ENCODE measurements around the gene P2RY8.

The P2RY8 gene

DNA sequence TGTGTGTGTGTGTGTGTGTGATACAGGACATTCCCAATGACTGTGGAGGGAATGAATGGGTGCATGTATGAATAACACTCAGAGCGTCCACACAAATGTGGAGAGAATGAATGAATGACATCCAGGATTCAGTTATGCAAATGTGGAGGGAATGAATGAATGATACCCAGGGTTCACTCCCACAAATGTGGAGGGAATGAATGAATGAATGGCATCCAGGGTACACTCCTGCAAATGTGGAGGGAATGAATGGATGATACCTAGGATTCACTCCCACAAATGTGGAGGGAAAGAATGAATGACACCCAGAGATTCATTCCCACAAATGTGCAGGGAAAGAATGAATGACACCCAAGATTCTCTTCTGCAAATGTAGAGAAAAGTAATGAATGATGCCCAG is 48.2 kb downstream of the P2RY8 start:
- in situ Hi-C loops (cut with MboI; ENCODE audit: low sequenced_read_pairs, unreplicated experiment): no loop called here
- TF ChIP-seq, protein P1, sequence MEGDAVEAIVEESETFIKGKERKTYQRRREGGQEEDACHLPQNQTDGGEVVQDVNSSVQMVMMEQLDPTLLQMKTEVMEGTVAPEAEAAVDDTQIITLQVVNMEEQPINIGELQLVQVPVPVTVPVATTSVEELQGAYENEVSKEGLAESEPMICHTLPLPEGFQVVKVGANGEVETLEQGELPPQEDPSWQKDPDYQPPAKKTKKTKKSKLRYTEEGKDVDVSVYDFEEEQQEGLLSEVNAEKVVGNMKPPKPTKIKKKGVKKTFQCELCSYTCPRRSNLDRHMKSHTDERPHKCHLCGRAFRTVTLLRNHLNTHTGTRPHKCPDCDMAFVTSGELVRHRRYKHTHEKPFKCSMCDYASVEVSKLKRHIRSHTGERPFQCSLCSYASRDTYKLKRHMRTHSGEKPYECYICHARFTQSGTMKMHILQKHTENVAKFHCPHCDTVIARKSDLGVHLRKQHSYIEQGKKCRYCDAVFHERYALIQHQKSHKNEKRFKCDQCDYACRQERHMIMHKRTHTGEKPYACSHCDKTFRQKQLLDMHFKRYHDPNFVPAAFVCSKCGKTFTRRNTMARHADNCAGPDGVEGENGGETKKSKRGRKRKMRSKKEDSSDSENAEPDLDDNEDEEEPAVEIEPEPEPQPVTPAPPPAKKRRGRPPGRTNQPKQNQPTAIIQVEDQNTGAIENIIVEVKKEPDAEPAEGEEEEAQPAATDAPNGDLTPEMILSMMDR (IDR thresholded peaks at IDR 0.05; ENCODE audit: borderline replicate concordance, control extremely low read depth, extremely low read depth, insufficient read depth, missing control alignments): no peak
- DNase-seq (ENCODE audit: low spot score): no peak

DNA sequence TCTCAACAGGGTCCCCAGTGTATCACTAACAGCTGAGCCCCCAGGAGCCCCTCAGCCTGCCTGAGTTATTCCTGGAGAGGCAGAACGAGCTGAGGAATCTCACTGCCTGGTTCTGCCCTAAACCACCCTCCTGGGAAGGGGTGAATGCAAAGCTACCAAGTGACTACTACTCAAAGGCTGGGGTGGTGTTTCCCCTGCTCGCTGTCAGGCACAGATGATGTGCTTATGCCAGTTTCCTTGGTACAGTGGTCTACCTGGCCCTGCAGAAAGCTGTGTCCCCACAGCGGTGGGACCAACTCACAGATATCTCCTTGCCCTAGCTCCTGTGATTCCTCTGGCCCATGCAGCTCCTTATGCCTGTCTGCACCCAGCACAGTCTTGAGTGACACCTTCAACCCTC is 48.8 kb downstream of the P2RY8 start:
- DNase-seq (ENCODE audit: low spot score): no peak
- TF ChIP-seq, protein P1 (IDR thresholded peaks at IDR 0.05; ENCODE audit: borderline replicate concordance, control extremely low read depth, extremely low read depth, insufficient read depth, missing control alignments): no peak
- in situ Hi-C loops (cut with MboI; ENCODE audit: low sequenced_read_pairs, unreplicated experiment): no loop called here

DNA sequence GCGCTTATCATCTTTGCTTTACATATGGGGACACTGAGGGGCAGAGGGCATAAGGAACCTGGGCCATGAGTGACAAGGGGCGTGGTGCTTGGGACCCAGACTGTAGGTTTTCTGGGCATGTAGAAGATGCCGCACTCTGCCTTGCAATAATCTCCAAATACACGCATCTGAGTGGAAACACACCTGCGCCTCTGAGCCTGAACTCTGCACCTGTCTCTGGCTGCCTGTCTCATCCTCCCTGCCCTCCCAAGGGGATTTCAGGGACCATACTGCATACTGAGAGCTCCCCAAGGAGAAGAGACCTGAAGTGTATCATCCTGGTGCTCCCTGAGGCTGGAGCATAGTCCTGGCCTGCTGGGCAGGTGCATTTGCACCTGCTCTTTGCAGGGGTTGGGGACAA is 49.6 kb downstream of the P2RY8 start:
- DNase-seq (ENCODE audit: low spot score): no peak
- in situ Hi-C loops (cut with MboI; ENCODE audit: low sequenced_read_pairs, unreplicated experiment): no loop called here
- TF ChIP-seq, protein P1 (IDR thresholded peaks at IDR 0.05; ENCODE audit: borderline replicate concordance, control extremely low read depth, extremely low read depth, insufficient read depth, missing control alignments): no peak

DNA sequence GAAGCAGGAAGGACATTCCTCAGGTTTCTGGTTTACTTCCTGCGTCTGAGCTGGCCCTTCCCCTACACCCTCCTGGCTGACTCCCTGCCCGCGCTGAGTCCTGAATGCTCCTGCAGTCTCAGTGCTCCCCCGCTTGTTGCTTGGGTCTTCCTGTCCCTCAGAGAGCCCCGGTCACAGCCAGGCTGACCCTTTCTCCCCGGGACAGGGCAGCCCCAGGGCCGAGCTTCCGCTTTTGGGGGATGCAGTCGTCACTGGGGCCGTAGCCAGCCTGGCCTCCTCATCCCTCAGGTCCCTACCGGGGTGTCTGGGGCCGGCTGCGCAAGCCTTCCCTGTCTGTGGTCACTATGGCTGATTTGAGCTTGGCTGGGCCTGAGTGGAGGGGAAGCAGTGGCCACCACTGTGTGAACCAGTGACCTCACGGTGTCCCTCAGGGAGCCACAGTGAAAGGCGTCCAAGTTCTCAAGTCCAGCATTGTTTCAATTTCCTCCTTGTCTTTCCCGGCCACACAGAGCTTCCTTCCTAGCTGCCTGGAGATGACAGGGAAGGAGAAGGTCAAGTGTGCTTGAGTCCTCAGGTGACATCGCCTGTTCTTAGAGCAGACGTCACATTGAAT is 50.1 kb downstream of the P2RY8 start:
- TF ChIP-seq, protein P1 (IDR thresholded peaks at IDR 0.05; ENCODE audit: borderline replicate concordance, control extremely low read depth, extremely low read depth, insufficient read depth, missing control alignments): no peak
- in situ Hi-C loops (cut with MboI; ENCODE audit: low sequenced_read_pairs, unreplicated experiment): no loop called here
- no peak for DNase-seq (ENCODE audit: low spot score)

DNA sequence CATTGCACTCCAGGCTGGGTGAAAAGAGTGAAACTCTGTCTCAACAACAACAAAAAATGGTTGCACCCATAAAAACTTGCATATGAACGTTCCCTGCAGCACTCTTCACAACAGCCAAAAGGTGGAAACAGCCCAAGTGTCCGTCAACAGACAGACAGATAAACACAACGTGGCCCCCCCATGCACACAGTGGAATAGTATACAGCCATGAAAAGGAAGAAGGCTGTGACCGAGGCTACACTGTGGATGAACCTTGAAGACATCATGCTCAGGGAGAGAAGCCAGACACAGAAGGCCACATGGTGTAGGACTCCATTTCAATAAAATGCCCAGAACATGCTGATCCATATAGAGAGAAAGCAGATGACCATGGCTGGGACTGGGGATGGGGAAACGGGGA is 50.8 kb downstream of the P2RY8 start:
- in situ Hi-C loops (cut with MboI; ENCODE audit: low sequenced_read_pairs, unreplicated experiment): no loop called here

DNA sequence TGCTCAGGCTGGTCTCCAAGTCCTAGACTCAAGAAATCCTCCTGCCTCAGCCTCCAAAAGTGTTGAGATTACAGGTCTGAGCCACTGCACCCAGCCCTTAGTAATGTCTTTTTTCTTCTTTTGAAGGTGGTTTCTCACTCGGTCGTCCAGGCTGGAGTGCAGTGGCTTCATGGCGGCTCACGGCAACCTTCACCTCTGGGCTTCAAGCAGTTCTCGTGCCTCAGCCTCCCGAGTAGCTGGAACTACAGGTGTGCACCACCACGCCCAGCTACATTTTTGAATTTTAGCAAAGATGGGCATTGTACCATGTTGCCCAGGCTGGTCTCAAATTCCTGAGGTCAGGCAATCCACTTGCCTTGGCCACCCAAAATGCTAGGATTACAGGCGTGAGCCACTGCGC is 52.0 kb downstream of the P2RY8 start:
- in situ Hi-C loops (cut with MboI; ENCODE audit: low sequenced_read_pairs, unreplicated experiment): no loop called here
- TF ChIP-seq, protein P1 (IDR thresholded peaks at IDR 0.05; ENCODE audit: borderline replicate concordance, control extremely low read depth, extremely low read depth, insufficient read depth, missing control alignments): no peak
- no peak for DNase-seq (ENCODE audit: low spot score)

More for the DNA sequence above, 50.8 kb downstream of the P2RY8 start:
- no peak for DNase-seq (ENCODE audit: low spot score)
- TF ChIP-seq, protein P1 (IDR thresholded peaks at IDR 0.05; ENCODE audit: borderline replicate concordance, control extremely low read depth, extremely low read depth, insufficient read depth, missing control alignments): no peak
